GM18858 (cell line): ENCODE results near the gene SH2B3.
"Not testable (repeated sequence)": the region's sequence is repeated elsewhere in the genome, so short reads cannot be mapped to it uniquely, and the experiment has no call there.

Experiments used
- ATAC-seq: cut with Tn5 transposase; IDR thresholded peaks from one replicate; pipeline ENCODE4 v1.9.1; 2021; ENCODE audit not compliant: unreplicated experiment

Gene SH2B3

DNA sequence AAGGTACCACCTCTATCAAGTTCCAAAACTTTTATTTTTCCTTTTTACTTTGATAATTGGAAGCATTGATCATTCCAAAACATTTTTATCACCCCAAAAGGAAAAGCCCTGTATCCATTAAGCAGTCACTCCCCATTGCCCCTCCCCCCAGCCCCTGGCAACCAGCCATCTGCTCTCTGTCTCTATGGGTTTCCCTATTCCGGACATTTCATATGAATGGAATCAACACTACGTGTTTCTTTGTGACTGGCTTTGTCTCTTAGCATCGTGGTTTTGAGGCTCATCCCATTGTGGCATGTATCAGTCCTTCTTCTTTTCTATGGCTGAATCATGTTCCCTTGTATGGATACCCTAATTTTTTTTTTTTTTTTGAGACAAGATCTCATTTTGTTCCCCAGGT, 18.8 kb upstream of the SH2B3 start:
- ATAC-seq: no peak

GRCh38 chr12:111387747-111388323, 17.9 kb upstream of the SH2B3 start:
- ATAC-seq: no peak

DNA sequence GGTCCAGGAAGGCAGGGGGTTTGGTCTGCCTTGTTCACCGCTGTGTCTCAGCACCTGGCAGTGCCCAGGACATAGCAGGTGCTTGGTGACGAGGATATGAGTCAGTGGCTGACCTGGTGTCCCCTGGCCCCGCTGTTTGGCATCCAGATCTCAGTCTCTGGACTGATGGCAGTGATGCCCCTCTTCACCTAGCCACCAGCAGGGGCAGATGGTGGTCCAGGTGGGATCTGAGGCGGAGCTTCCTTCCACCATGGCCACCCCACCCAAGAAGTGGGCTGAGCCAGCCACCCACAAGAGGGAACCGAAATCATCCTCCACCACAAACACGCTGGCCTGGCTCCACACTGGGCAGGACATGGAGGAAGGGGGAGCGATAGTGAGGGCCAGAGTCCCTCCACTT, 16.1 kb upstream of the SH2B3 start:
- ATAC-seq: no peak

- no peak for ATAC-seq
Observed at GRCh38 chr12:111390910-111391309, 14.8 kb upstream of the SH2B3 start.

- no peak for ATAC-seq
Observed at GRCh38 chr12:111393700-111394300, 11.9 kb upstream of the SH2B3 start.

- no peak for ATAC-seq
Observed at GRCh38 chr12:111394480-111394879, 11.2 kb upstream of the SH2B3 start.

GRCh38 chr12:111395336-111396187, 10.2 kb upstream of the SH2B3 start:
- no peak for ATAC-seq

GRCh38 chr12:111396271-111396670, 9.5 kb upstream of the SH2B3 start:
- ATAC-seq: not testable (repeated sequence)

DNA sequence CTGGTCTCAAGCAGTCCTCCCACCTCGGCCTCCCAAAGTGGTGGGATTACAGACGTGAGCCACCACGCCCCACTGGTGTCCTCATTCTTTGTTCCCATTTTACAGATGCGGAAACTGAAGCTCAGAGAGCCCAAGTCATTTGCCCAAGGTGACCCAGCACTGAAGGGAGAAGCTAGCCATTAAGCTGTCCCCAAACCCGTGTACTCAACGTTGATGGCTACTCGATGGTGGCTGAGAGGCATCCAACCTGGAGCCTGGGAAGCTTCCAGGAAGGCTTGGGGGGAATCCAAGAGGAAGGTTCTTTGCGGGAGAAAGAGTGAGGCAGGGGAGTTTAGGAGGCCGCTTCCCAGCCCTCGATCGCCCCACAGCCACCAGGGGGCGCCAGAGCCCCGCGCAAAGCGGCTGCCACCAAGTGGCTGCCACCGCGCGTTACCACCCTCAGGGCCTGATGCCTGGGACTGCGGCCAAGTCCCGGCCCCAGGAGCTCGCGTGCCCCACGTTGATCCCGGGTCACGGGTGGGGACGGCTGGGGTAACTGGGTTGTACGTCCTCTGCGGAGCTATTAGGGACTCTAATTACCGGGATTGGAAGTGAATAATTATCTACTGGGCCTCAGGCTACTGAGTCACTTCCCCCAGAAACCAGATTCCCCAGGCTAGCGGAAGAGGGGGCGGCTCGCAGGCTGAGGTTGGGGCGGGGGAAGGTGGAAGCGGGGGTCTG, 8.8 kb upstream of the SH2B3 start:
- no peak for ATAC-seq

GRCh38 chr12:111398530-111398929, 7.2 kb upstream of the SH2B3 start:
- ATAC-seq: no peak

DNA sequence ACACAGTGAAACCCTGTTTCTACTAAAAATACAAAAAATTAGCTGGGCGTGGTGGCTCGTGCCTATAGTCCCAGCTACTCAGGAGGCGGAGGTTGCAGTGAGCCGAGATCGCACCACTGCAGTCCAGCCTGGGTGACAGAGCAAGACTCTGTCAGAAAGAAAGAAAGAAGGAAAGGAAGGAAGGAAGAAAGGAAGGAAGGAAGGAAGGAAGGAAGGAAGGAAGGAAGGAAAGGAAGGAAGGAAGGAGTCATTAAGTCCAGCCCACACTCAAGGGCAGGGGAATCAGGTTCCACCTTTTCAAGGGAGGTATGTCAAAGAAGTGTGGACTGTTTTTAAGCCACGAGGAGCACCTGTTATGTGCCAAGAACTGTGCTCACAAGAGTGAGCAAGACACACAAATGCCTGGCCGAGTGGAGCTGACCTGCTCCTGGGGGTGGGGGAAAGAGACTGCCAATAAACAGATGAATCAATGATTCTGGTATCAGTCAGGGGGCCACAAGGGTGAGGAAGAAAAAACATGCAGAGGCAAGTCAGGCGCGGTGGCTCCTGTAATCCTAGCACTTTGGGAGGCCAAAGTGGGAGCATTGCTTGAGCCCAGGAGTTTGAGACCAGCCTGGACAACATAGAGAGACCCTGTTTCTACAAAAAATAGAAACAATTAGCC, 5.8 kb upstream of the SH2B3 start:
- ATAC-seq: not testable (repeated sequence)

DNA sequence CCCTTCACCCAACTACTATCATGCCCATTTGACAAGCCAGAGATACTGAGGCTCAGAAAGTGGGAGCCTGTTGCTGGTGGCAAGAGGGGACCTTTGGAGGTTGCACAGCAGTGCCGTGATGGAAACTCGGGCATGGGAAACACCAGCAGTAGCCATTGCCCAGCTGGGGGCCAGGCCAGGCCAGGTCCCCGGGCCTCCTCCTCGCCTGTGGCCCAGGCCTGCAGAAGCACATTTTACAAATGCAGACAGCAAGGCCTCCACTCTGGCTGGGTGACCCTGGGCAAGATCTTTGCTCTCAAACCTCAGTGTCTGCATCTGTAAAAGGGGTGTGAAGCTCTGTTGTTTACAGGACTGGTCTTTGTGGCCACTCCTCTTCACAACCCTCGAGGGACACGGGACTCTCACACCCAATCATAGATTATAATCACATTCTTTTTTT, 4.5 kb upstream of the SH2B3 start:
- ATAC-seq: no peak

DNA sequence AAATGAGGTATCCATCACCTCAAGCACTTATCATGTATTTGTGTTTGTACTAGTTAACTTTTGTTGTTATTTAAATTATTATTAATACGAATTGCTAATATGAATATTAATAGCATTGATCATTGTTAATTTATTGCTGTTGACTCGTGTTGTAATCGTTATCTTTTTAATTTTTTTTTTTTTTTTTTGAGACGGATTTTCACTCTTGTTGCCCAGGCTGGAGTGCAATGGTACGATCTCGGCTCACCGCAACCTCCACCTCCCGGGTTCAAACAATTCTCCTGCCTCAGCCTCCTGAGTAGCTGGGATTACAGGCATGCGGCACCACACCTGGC, 3.3 kb upstream of the SH2B3 start:
- not testable (repeated sequence) for ATAC-seq

GRCh38 chr12:111404362-111405148, 1.2 kb upstream of the SH2B3 start:
- ATAC-seq: no peak

DNA sequence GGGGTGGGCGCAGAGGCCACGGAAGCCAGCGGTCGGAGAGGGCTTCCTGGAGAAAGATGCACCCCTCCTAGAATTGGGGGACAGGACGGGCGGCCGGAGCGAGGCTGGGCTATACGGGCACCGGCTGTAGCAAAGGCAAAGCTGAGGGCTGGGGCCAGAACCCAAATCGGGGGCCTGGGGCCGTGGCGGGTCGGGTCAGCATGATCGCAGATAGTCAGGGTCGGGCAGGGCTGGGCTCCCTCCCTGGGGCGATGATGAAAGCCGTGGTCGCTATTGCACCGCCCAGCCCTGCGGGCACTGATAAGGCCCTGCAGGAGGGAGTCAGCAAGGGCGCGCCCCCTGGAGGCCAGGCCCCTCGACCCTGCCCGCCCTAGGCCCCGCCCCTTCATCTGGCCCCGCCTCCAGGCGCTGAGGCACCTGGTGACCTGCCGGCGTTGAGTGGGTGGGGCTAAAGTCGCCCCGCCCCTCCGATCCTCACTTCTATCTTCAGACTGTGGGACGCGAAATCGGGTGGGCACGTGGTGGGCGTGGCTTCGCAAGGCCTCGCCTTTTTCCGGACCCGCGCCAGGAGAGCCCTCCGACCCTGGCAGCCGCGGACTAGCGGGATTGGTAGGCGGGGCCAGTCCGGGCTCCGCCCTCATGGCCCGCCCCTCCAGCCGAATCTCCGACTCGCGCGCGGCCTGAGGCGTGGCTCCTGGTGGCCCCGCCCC, 419 bp upstream of the SH2B3 start:
- ATAC-seq: peak; percentile 34

DNA sequence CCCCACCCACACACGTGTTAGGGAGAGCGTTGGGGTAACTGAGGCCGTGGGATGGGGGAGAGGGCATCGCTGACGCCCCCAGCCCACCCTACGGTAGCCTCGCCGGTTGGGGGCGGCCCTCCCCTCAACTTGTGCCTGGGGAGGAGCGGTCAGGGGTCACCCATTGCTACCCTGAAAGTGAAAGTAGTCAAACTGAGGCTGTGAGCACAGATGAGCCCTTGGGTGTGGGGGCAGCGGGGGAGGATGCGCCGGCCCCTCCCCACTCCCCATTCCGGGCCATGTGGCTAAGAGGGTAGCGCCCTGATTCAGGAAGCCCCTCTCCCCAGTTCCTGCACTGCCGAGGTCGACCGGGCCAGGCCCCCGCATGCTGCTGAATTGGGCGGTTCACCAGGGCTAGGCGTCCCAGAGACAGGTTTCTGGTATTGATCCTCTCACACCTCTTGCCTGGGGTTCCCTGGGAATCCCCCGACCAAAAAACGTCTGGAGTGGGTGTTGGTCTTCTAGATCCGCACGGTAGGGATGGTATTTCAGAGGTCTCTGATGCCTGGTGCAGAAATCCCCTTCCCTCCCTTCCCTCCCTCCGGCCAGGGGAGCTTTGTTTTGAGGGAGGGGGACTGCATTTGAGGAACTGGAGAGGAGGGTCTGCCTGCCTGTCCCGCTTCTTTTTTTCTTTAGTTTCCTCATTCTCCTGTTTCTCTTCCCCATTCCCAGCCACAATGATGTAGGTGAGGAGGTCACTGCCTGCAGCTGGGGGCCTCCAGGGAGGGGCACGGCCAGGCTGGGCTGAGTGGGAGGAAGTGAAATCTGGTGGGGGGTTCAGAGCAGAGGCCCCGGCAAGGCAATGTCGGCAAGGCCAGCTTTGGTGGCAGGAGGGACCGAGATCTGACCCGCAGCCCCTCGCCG, 1.0 kb downstream of the SH2B3 start:
- no peak for ATAC-seq

GRCh38 chr12:111407377-111408115, 1.8 kb downstream of the SH2B3 start:
- no peak for ATAC-seq

- no peak for ATAC-seq
Observed at GRCh38 chr12:111408116-111408440, 2.4 kb downstream of the SH2B3 start.
